Ureter (tissue), 1 donor: Measurements from ENCODE around the gene ZNHIT2. TPM values are rescaled to one million over a fixed set of nuclear protein-coding genes. Genes with fewer than 3 reads are reported as not detected.
A peak's percentile ranks its signal among the peaks of the same experiment; 100 is the strongest.

Experiments
- DNase-seq: peaks from one replicate; pipeline ENCODE4 v3.0.0-alpha.2; 2020; ENCODE audit warnings: low spot score
- total RNA-seq: library from RNA; stranded (reverse); gene quantifications from one replicate; pipeline ENCODE4 v1.2.4, GENCODE V29; 2023
- donor health status: DM: yes; HTN: yes; CAD: no.

The ZNHIT2 gene
- total RNA-seq, 1 donor from 2014 or later: 13.7 TPM

DNA sequence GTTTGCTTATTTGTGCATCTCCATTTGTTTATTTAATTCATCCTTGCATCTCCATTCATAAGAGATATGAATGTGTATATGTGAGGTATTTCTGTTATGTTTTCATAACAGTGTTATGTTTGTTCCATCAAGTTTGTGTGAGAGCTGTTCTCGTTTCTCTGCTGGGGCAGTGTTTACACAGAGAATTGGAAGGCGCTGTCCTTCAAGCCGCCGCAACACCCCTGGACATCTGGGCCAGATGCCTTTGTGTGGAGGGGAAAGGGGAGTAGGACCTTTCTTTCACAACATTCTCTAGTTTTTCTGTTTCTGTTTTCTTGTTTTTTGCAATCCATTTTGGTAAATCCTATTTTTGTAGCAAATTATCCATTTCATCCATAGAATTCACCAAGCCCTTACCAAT, 12.9 kb downstream of the ZNHIT2 start:
- DNase-seq: no peak

DNA sequence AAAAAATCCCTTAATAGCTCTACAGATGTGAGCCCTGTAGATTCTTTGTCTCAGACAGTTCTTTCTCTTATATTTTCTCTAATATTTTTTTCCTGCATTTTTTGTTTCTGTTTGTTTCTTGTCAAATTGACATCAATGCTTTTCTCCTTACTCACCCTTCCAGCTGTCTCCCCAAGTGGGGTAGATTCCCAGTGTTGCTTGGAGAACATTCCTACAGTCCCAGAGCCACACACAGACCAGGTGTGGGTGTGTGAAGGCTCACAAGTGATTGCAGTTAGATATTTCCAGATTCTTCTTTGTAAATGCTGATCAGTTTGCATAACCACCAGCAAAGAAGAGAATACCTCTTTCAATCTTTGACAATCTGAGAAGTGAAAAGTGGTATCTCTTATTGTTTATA, 14.0 kb downstream of the ZNHIT2 start:
- no peak for DNase-seq

DNA sequence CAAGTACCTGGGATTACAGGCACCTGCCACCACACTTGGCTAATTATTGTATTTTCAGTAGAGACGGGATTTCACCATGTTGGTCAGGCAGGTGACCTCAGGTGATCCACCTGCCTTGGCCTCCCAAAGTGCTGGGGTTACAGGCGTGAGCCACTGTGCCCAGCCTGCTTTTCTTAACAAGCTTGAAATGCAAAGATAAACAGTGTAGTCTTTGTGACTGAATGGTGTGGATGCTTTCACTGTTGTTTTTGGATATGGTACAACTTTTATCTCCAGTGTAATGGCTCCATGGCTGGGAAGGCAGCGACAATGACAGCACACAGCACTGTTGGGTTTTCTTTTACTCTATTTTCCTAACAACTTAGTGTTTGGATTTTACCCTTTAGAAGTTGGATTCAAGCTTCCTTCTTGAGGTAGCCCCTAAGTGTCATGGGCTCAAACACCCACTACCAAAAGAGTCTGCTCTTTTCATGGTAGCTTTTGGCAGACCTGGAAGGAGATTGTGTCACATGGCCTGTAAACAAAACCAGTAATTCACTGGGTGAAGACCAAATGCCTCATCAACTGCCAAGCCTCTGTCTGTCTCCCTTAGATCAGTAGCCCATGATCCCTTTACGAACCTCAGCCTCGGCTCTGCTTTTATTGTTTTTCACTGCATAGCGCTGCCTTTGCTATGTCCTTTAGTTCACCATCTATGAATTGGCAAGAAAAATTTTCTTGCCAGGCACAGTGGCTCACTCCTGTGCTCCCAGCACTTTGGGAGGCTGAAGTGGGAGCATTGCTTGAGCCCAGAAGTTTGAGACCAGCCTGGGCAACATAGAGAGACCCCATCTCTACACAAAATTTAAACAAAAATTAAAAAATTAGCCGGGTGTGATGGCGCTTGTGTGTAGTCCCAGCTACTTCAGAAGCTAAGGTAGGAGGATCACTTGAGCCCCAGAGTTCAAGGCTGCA, 15.1 kb downstream of the ZNHIT2 start:
- no peak for DNase-seq

DNA sequence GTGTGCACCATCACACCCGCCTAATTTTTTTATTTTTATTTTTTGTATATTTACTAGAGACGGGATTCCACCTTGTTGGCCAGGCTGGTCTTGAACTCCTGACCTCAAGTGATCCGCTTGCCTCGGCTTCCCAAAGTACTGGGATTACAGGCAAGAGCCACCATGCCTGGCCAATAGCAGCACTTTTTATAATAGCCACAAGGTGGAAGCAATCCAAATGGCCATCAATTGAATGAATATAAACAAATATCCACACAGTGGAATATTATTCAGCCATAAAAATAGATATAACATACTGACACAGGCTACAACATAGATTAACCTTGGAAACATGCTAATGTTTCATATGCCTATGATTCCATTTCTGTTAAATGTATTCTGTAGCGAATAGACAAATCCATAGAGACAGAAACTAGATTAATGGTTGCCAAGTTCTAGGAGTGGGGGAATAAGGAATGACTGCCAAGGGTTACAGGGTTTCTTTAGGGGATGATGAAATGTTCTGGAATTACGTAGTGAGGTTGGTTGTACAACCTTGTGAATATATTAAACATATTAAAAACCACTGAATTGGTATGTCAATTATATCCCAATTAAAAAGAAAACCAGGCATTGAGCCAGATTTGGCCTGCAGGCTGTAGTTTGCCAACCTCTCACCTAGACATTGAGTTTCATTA, 16.7 kb downstream of the ZNHIT2 start:
- DNase-seq: no peak

DNA sequence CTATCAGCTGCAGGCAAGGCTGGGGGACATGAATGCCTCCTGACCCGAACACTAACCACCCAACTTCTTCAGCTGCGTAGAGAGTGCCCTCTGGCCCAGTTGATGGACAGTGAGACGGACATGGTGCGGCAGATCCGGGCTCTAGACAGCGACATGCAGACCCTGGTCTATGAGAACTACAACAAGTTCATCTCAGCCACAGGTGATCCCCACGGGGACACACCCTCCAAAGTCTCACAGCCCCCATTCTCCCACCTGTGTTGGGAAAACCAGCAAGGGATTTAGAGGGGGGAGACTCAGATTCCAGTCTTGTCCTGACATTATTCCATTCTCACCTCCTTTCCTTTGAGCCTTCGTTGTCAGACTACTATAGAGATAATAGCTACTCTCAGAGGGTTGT, 20.6 kb downstream of the ZNHIT2 start:
- DNase-seq: no peak

DNA sequence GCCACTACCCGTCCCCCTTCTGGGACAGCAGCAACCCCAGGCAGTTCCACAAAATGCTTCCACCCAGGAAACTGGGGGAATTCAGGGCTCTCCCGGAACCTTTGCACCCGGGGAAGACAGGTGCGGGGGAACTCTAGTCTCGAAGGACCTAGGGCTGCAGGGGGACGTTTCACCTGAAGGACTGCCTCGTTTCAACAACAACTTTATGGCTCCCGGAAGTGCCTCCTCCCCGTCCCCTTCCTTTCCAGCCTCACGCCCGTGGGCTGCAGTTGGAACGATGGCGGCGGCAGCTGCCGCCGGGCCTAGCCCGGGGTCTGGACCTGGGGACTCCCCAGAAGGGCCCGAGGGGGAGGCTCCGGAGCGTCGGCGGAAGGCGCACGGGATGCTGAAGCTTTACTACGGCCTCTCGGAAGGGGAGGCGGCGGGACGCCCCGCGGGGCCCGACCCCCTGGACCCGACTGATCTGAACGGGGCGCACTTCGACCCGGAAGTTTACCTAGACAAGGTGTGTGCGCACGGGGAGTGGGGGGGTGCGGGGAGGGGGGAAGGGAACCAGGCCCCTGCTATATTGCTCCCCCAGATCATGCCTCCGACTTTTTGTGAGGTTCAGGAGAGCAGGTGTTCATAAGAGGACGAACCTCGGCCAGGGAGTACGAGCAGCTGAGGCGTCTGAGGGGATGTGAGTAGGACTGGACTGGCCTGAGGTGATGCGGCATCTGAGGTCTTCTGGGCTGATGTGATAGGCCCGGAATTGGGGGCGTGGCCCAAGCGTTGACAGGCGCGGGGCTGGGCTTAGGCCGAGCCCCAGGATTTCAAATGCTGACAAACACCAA, 21.3 kb downstream of the ZNHIT2 start, which contains the start of gene VPS51:
TSS of gene VPS51 (plus strand) at position 241 of the 833 bp plus-strand sequence. CDS start at position 278, 37 bp downstream.
- DNase-seq: peak; percentile 91

DNA sequence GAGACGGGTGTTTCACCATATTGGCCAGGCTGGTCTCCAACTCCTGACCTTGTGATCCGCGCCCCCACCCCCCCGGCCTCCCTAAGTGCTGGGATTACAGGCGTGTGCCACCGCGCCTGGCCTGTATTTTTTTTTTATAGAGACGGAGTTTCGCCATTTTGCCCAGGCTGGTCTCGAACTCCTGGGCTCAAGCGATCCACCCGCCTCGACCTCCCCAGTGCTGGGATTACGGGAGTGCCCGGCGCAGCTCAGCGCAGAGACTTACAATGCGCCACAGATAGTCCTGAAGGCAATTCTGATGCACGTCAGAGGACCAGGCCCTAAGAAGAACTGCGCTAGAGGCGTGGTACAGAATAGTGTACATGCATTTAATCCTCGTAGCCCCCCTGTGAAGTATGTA, 22.1 kb downstream of the ZNHIT2 start:
- no peak for DNase-seq

DNA sequence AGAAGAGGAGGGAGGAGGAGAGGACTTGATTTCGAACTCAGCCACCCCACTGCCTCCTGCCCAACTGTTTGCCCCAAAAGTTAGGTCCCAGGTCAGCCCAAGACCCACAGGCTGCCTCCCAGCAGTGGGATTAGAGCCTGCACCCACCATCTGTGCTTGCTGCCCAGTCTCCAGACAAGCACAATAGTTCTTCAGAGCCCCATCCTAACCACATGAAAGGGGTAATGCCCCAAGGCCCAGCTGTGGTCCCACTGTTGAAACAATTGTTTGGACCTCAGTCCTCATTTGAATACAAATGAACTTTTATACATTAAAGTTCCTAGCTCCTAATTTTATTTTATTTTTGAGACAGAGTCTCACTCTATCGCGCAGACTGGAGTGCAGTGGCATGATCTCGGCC, 26.9 kb downstream of the ZNHIT2 start:
- no peak for DNase-seq

DNA sequence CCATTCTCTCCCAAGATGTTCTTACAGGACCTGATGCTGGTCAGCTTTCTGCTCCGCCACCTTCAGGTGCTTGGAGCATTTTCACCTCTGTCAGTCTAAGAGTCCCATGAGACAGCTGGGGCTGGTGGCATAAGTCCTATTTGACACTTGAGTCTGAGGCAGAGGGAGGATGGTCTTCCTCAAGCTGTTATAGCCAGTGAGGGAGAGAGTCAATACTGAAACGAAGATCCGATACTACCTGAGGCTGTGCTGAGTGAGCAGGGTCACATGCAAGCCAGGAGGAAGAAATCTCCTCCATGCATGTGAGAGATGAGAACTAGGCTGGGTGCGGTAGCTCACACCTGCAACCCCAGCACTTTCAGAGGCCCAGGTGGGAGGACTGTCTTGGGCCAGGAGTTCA, 27.9 kb downstream of the ZNHIT2 start:
- no peak for DNase-seq

DNA sequence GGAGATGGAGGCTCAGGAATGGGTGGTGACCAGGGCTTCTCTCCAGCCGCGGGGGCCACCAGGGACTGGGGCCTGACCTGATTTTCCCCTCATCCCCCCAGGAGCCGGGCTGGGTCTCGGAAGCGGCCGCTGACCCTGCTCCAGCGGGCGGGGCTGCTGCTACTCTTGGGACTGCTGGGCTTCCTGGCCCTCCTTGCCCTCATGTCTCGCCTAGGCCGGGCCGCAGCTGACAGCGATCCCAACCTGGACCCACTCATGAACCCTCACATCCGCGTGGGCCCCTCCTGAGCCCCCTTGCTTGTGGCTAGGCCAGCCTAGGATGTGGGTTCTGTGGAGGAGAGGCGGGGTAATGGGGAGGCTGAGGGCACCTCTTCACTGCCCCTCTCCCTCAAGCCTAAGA, 29.7 kb downstream of the ZNHIT2 start:
- no peak for DNase-seq

DNA sequence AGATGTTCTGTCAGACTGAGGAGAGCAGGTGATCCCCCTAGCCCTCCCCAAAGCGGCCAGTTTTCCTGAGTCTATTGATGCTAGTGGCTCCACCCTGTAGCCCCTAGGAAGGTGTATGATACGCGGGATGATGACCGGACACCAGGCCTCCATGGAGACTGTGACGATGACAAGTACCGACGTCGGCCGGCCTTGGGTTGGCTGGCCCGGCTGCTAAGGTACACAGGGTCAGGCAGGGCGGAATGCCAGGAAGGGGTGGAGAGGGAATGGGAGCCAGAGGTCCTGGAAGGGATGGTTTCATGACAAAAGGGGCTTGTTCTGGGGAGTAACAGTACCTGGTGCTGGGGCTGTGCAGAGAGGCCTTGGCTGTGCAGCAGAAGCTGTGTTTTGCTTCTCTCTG, 30.3 kb downstream of the ZNHIT2 start:
- no peak for DNase-seq

DNA sequence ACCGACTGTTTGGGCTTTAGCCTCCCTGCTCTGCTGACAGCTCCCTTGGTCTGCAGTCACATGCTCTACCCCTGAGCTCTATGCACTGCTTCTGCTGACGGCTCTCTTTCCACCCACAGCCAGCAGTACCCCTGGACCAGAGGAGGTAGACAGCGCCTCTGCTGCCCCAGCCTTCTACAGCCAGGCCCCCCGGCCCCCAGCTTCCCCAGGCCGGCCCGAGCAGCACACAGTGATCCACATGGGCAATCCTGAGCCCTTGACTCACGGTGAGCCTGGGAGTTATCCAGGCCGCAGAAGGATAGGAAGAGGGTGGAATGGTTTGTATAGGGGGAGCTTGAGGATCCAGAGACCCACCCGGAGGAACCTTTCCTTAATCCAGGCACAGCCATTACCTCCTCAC, 30.7 kb downstream of the ZNHIT2 start:
- DNase-seq: no peak

DNA sequence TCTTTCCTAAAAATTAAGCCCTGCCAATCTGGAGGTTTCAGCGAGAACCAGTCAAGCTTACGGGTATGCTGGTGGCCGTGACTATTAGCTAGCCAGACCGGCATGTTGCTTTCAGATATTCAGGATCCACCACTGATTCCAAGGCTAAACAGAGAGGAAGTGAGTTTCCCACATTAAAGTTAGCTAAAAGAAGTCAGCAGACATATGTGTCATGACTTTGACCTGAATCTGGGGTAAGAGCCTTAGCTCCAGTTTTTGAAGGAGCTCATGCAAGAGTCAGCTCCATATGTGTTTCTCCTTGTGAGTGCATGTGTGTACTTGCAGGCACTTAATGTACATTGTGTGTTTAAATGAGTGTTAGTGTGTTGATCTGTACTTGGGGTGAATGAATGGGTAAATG, 32.1 kb downstream of the ZNHIT2 start:
- DNase-seq: no peak

DNA sequence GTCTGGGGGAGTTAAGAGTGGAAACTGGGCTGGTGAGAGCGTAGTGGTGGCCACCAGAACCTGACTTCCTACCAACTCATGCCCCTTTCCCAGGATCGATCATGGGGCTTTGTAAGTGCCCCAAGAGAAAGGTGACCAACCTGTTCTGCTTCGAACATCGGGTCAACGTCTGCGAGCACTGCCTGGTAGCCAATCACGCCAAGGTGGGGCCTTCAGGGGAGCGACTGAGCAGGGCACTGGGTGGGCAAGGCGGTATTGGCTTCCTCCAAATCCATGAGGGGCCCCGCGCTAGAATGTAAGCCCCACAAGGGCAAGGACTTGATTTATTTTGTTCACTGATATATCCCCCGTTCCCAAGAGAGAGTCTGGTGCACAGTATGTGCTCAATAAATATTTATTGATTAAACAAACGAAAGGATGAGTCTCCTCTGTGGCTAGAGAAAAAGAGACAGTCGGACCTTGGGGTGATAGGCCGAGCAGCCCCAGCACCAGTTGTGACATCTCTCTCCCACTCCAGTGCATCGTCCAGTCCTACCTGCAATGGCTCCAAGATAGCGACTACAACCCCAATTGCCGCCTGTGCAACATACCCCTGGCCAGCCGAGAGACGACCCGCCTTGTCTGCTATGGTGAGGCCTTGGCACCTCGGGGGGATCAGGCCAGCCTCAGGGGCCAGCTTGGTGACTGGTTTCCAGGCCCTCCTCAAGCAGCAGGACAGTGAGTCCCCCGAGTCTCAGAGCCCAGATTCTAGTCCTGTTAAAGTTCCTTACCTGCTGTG, 32.7 kb downstream of the ZNHIT2 start:
- no peak for DNase-seq

DNA sequence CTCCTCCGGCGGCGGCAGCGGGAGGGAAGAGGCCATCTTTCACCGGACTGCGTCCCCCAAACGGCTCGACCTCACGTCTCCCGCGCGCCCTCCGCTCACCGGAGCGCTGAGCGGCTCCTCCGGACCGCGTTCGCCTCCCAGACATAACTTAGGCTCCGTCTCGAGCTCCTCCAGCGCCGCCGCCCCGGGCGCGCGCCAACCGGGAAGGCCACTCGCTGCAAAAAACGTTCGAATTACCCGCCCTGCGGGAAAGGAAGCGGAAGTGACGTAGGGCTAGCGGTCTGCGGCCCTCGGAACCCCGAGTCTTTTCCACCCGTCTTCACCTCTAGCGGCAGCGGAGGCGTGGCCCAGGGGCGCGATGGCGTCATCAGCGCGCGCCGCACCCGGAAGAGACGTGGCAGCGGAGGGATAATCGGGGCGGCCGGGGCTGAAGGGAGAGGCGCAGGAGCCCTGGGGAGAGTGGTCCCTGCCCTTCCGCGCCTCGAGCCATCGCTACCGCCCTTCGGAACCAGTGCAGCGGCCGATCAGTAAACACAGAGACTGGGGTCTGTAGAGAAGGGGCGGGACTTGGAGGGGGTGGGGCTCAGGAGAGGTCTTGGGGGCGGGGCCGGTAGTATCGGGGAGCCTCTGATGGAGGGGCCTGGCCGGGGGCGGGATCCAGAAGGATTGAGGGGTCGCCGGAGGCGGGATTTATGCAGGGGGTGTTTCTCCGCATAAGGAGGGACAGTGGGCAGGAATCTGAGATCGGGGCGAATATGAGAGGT, 33.5 kb downstream of the ZNHIT2 start, which contains the start of the genes CDCA5 and ZFPL1:
TSS of gene CDCA5 (minus strand) at position 207 of the 764 bp plus-strand sequence. CDS start at position 145, 62 bp downstream.
TSS of gene ZFPL1 (plus strand) at position 389 of the 764 bp plus-strand sequence. CDS start 477 bp downstream, outside the sequence.
- peak; percentile 95 for DNase-seq

DNA sequence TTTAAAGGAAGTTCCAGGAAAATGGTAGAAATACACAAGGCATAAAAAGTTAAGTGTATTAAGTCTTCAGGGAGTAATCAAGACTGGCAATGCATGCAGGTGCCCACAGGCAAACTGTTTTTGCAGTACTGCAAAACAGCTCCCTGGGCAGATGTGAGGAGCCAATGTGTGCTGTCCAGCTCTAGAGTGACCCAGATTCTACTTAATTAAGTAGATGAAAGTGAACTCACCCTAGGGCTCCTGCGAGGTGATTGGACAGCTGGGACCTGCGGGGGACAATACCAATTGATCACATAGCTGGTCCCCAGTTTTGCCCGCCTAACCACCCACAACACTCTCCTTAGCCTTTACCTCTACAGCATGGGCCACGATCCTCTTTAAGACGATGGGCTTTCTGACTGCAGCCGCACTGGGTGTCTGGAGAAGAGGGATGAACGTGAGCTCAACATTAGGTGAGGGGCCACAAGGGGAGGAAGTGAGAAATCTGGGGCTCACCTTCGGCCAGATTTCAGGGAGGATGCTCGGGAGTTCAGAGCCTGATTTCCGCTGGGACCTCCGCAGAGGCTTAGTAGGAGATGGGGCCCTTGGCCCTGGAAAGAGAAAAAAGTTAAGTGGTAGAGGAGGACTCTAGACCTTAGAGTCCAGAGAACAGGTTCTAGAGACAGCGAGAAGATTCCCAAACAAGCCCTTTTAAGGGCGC, 34.2 kb downstream of the ZNHIT2 start:
- no peak for DNase-seq

DNA sequence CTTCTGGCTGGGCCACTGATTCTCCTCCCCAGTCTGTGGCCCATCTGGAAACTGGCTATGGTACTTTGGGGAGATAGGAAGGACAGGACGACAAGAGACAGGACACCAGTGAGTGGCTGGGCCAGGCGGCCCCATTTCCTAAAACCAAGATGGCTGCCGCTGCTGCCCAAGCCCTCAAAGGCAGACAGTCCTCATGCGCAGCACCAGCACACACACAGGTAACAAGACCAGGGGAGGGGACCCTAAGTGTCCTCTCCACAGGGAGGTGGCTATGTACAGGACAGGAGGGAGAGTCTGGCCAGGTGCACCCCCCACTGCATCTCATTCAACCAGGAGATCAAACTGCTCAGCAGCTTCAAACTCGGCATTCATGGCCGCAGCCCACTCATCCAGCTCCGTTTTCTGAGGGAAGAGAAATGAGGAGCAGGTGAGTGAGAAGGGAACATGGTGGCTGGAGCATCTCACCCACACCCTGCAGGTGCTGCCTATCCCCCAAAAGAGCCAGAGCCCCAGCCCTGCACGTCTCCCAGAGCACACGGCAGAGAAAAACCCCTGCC, 38.6 kb downstream of the ZNHIT2 start:
- no peak for DNase-seq

DNA sequence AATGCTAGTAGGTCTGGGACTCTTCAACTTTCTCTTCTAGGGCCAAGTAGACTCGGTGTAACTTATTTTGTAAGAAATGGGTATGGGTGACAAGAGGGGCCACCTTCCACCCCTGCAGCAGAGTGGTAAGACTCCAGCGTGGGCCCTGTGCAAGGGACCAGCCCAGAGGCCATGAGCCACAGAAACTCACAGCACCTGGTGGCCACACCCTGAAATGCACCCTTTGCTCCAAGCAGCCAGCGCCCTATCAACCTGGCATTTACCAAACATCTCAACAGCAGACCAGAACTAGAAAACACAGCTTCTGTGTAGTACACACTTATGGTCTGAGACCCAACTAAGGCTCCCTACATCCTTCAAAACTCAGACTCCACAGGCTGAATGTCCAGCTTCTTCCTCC, 39.4 kb downstream of the ZNHIT2 start:
- no peak for DNase-seq

DNA sequence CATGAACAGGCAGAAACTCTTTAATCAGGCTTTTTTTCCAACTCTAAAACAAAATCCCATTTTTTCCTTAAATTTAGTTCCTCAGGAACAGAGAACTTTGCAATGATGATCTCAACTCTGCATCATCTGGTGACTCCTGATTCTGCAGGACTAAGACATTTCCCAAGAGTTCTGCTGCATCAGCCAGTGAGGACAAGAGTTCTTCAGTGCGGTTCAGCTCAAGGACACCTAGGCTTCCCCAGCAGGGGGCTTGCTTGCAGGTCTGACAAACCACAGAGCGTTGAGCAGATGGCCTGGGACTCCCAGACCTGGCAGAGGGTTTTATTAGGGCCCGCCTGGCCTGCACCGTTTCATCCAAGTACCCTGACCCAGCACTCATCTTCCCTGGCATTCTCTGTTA, 40.0 kb downstream of the ZNHIT2 start:
- DNase-seq: no peak
